ENCODE data around the gene BAIAP2L2.

BAIAP2L2 gene

DNA sequence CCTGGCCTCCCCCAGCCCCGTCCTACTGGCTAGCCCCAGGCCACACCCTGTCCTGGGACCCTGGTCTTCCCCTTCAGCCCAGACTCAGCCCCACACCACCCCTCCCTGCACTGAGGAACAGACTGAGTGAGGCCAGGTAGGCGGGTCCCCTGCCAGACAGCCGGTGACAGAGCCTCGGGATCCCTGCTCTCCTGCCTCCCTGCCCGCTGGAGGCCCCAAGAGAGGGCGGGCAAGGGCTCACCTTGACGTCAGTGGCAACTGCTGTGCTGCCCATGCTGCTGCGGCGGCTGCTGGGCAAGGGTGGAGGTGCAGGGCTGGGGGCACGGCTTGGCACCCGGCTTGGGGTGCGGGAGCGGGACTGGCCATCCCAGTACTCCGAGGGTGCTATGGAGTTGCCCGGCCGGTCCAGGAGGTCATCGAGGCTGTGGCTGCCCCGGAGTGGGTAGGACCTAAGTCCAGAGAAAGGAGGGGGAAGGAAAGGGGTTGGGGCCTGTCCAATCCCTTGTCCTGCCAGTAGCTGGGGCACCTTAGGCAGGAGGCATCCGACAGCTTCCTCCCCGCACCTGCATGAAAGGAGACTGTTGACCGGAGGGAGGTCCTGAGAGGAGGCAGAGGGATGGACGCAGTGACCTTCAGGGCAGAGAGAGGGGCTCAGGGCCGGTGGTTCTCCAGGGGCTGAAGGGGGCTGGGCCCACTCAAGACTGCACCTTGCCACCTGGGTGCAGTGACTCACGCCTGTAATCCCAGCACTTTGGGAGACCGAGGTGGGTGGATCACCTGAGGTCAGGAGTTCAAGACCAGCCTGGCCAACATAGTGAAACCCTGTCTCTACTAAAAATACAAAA, 24.3 kb downstream of the BAIAP2L2 start:
- no peaks in the 10 kb centered on the region for H3K9me3 ChIP-seq (replicated peaks in 1 of 2; ENCODE audit: control insufficient read depth in 2 of 2, insufficient read depth in 1 of 2, low read depth in 1 of 2, low read length in 2 of 2)
- H2BK15ac ChIP-seq (ENCODE audit: low read length), result peak overlapping the region; percentile 100
- peaks cover 2% of the 10 kb centered on the region for H3K79me1 ChIP-seq (ENCODE audit: low read depth, low read length)
- WGBS, 2 donors (ENCODE audit: extremely low coverage in 2 of 2, insufficient read length in 2 of 2, insufficient replicate concordance in 1 of 2), result no CpG with 5 or more reads among the region's 25 CpGs
- H3K27me3 ChIP-seq (ENCODE audit: control insufficient read depth in 3 of 3, insufficient read depth in 3 of 3, low read depth in 1 of 3, low read length in 3 of 3), result peaks cover 0 to 26% (median 3%) of the 10 kb centered on the region in 3 experiments
- H2AFZ ChIP-seq (ENCODE audit: low read length), result no peak overlapping the region
- H3K27ac ChIP-seq (replicated peaks; ENCODE audit: low read length), result no peak overlapping the region
- H4K91ac ChIP-seq (ENCODE audit: low read depth, low read length, poor library complexity), result peak overlapping the region; percentile 85
- no peak overlapping the region for H2BK120ac ChIP-seq (ENCODE audit: low read depth, low read length)
- no peak overlapping the region for H3K4me2 ChIP-seq (ENCODE audit: insufficient read depth, low read length, poor library complexity, severe bottlenecking)
- peak overlapping the region; percentile 100 for H2AK5ac ChIP-seq (ENCODE audit: low read depth, low read length)
- DNase-seq (ENCODE audit: low spot score), result no peak
- H2BK12ac ChIP-seq (ENCODE audit: low read length), result peak overlapping the region; percentile 100
- H3K4ac ChIP-seq (ENCODE audit: low read length), result peak overlapping the region; percentile 99
- H2BK5ac ChIP-seq (ENCODE audit: low read length), result peak overlapping the region; percentile 85
- peaks cover 0 to 2% of the 10 kb centered on the region in 2 donors for H3K36me3 ChIP-seq (replicated peaks in 1 of 2; ENCODE audit: control insufficient read depth in 2 of 2, insufficient read depth in 2 of 2, low read length in 2 of 2)
- H3K14ac ChIP-seq (ENCODE audit: low read length), result peak overlapping the region; percentile 82
- H3K4me3 ChIP-seq (ENCODE audit: low read length in 2 of 2), result no peak overlapping the region
- H3K9ac ChIP-seq (ENCODE audit: low read depth, low read length, poor library complexity), result peak overlapping the region; percentile 70
- peak overlapping the region; percentile 70 for H4K8ac ChIP-seq (ENCODE audit: low read depth, low read length)
- peaks cover 10 to 58% of the 10 kb centered on the region in 2 donors for H3K4me1 ChIP-seq (ENCODE audit: control insufficient read depth in 2 of 2, insufficient read depth in 1 of 2, low read depth in 1 of 2, low read length in 2 of 2)
- H3K23ac ChIP-seq (ENCODE audit: low read depth, low read length, poor library complexity), result peak overlapping the region; percentile 80
- H3K18ac ChIP-seq (ENCODE audit: low read length), result peak overlapping the region; percentile 95

DNA sequence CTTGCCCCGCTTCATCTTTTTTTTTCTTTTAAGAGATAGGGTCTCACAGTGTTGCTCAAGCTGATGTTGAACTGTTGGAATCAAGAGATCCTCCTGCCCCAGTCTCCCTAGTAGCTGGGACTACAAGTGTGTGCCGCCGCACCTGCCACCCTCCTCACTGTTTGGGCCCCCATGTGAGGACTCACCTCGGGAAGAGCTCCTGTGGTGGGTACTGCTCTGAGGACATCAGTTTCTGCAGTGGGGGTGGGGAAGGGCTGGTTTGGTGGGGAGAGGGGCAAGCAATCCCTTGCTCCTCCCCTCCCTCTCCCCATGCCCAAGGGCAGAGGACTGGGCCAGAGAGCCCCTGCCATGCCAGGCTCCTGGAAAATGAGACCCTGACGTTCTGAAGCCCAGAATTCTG, 25.0 kb downstream of the BAIAP2L2 start:
- Histone ChIP-seq H2BK120ac (ENCODE audit: low read depth, low read length) (peak overlapping the region; percentile 93), H3K9me3 (replicated peaks in 1 of 2; ENCODE audit: control insufficient read depth in 2 of 2, insufficient read depth in 1 of 2, low read depth in 1 of 2, low read length in 2 of 2) (no peaks in the 10 kb centered on the region), H2BK5ac (ENCODE audit: low read length) (peak overlapping the region; percentile 85), H3K79me1 (ENCODE audit: low read depth, low read length) (peaks cover 4% of the 10 kb centered on the region), H3K4me2 (ENCODE audit: insufficient read depth, low read length, poor library complexity, severe bottlenecking) (no peak overlapping the region), H4K8ac (ENCODE audit: low read depth, low read length) (no peak overlapping the region), H3K23ac (ENCODE audit: low read depth, low read length, poor library complexity) (peak overlapping the region; percentile 73), H3K14ac (ENCODE audit: low read length) (no peak overlapping the region), H3K9ac (ENCODE audit: low read depth, low read length, poor library complexity) (peak overlapping the region; percentile 30), H3K27me3 (ENCODE audit: control insufficient read depth in 3 of 3, insufficient read depth in 3 of 3, low read depth in 1 of 3, low read length in 3 of 3) (peaks cover 0 to 33% (median 7%) of the 10 kb centered on the region in 3 experiments), H3K27ac (replicated peaks; ENCODE audit: low read length) (no peak overlapping the region), H2BK12ac (ENCODE audit: low read length) (peak overlapping the region; percentile 100), H3K18ac (ENCODE audit: low read length) (peak overlapping the region; percentile 95), H2BK15ac (ENCODE audit: low read length) (peak overlapping the region; percentile 100), H3K36me3 (replicated peaks in 1 of 2; ENCODE audit: control insufficient read depth in 2 of 2, insufficient read depth in 2 of 2, low read length in 2 of 2) (peaks cover 0 to 2% of the 10 kb centered on the region in 2 donors), H3K4me1 (ENCODE audit: control insufficient read depth in 2 of 2, insufficient read depth in 1 of 2, low read depth in 1 of 2, low read length in 2 of 2) (peaks cover 10 to 59% of the 10 kb centered on the region in 2 donors), H3K4me3 (ENCODE audit: low read length in 2 of 2) (no peak overlapping the region), H2AFZ (ENCODE audit: low read length) (no peak overlapping the region), H2AK5ac (ENCODE audit: low read depth, low read length) (peak overlapping the region; percentile 100), H4K91ac (ENCODE audit: low read depth, low read length, poor library complexity) (peak overlapping the region; percentile 43), H3K4ac (ENCODE audit: low read length) (peak overlapping the region; percentile 84)
- no CpG with 5 or more reads among the region's 5 CpGs for WGBS, 2 donors (ENCODE audit: extremely low coverage in 2 of 2, insufficient read length in 2 of 2, insufficient replicate concordance in 1 of 2)
- DNase-seq (ENCODE audit: low spot score), result no peak

DNA sequence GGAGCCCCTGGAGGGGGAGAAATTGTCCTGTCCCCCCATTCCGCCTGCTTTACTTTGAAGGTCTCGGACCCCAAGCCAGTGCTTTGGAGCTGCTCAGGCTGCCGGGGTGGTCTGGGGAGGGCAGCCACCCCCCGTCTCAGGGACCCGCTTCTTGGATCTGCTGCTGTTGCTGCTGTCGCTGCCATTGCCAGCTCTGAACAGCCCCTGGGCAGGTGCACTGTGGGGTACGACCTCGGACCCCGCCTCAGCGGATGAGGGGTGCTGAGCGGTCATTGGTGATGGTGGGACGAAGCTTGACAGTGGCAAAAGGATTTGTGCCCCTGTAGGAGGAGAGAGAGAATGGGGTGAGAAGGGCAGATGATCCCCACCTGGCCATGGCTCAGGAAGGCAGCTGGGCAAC, 25.4 kb downstream of the BAIAP2L2 start:
- peak overlapping the region; percentile 96 for H3K18ac ChIP-seq (ENCODE audit: low read length)
- peak overlapping the region; percentile 100 for H2BK12ac ChIP-seq (ENCODE audit: low read length)
- no peak overlapping the region for H3K4me3 ChIP-seq (ENCODE audit: low read length in 2 of 2)
- H2BK15ac ChIP-seq (ENCODE audit: low read length), result peak overlapping the region; percentile 100
- no peak overlapping the region for H3K4me2 ChIP-seq (ENCODE audit: insufficient read depth, low read length, poor library complexity, severe bottlenecking)
- peak overlapping the region; percentile 85 for H2BK5ac ChIP-seq (ENCODE audit: low read length)
- no peak overlapping the region for H3K27ac ChIP-seq (replicated peaks; ENCODE audit: low read length)
- peaks cover 10 to 59% of the 10 kb centered on the region in 2 donors for H3K4me1 ChIP-seq (ENCODE audit: control insufficient read depth in 2 of 2, insufficient read depth in 1 of 2, low read depth in 1 of 2, low read length in 2 of 2)
- peak overlapping the region; percentile 93 for H2BK120ac ChIP-seq (ENCODE audit: low read depth, low read length)
- H3K14ac ChIP-seq (ENCODE audit: low read length), result peak overlapping the region; percentile 90
- H3K9ac ChIP-seq (ENCODE audit: low read depth, low read length, poor library complexity), result peak overlapping the region; percentile 3
- peak overlapping the region; percentile 84 for H3K4ac ChIP-seq (ENCODE audit: low read length)
- H3K23ac ChIP-seq (ENCODE audit: low read depth, low read length, poor library complexity), result peak overlapping the region; percentile 73
- no peak for DNase-seq (ENCODE audit: low spot score)
- WGBS, 2 donors (ENCODE audit: extremely low coverage in 2 of 2, insufficient read length in 2 of 2, insufficient replicate concordance in 1 of 2), result no CpG with 5 or more reads among the region's 12 CpGs
- H3K79me1 ChIP-seq (ENCODE audit: low read depth, low read length), result peaks cover 4% of the 10 kb centered on the region
- H4K8ac ChIP-seq (ENCODE audit: low read depth, low read length), result no peak overlapping the region
- peak overlapping the region; percentile 100 for H2AK5ac ChIP-seq (ENCODE audit: low read depth, low read length)
- H3K9me3 ChIP-seq (replicated peaks in 1 of 2; ENCODE audit: control insufficient read depth in 2 of 2, insufficient read depth in 1 of 2, low read depth in 1 of 2, low read length in 2 of 2), result no peaks in the 10 kb centered on the region
- peak overlapping the region; percentile 89 for H4K91ac ChIP-seq (ENCODE audit: low read depth, low read length, poor library complexity)
- H3K27me3 ChIP-seq (ENCODE audit: control insufficient read depth in 3 of 3, insufficient read depth in 3 of 3, low read depth in 1 of 3, low read length in 3 of 3), result peaks cover 0 to 38% (median 7%) of the 10 kb centered on the region in 3 experiments
- no peak overlapping the region for H2AFZ ChIP-seq (ENCODE audit: low read length)
- H3K36me3 ChIP-seq (replicated peaks in 1 of 2; ENCODE audit: control insufficient read depth in 2 of 2, insufficient read depth in 2 of 2, low read length in 2 of 2), result peaks cover 0 to 2% of the 10 kb centered on the region in 2 donors

Data from neuronal stem cell (in vitro differentiated cells).